MM.1S (cell line): Measurements from ENCODE around the gene TENT4A.

ENCODE experiments used
- EZH2 ChIP-seq: fragments of 300-600 bp; sonication (generic); optimal IDR thresholded peaks from 2 replicates; pipeline ENCODE3; 2017; ENCODE audit warnings: low read depth, mild to moderate bottlenecking, antibody characterized with exemption, low read length, mixed read lengths
- EZH2phosphoT487 ChIP-seq: fragments of 300-600 bp; sonication (generic); IDR thresholded peaks from 2 replicates; pipeline ENCODE4 v1.6.1; 2018; ENCODE audit warnings: antibody characterized with exemption, low read length
- TF ChIP-seq, protein P1 (sequence below): fragments of 300-600 bp; sonication (generic); IDR thresholded peaks from 2 replicates; pipeline ENCODE4 v1.5.1; 2016; ENCODE audit warnings: antibody characterized with exemption, low read length, mixed read lengths

DNA sequence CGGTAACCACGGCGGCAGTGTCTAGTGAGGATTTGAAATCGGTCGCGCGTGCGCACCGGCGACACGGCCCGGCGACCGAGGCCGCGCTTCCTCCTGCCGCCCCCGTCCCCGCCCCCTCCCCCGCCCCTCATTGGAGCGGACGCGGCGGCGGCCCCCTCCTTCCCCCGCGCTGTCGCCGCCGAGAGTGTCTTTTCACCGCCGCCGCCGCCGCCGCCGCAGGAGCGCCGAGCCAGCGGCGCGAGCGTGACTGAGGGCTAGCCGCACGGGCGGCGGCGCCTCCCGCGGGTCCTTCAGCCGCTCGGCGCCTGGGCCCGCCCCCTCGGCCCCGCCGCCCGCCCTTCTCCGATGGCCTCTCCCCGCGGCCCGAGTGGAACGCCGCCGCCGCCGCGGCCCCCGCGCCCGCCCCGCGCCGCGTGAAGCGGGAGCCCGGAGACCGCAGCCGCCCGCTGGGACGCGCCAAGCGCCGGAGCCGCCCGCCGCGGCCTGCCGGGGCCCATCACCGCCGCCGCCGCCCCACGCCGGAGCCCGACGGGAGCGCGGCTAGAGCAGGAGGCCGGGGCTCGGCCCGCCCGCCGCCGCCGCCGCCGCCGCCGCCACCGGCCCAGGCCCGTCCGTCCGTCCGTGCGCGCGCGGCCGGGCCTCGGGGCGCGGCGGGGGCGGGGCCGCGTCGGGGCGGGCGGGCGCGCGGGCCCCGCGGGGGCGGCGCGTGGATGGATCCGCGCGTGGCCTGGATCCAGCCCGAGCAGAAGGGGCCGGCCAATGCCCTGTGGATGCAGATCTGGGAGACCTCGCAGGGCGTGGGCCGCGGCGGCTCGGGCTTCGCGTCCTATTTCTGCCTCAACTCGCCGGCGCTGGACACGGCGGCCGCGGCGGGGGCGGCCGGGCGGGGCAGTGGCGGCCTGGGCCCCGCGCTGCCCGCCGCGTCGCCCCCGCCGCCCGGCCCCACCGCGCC, at the start of gene TENT4A:
- TF ChIP-seq, protein P1, sequence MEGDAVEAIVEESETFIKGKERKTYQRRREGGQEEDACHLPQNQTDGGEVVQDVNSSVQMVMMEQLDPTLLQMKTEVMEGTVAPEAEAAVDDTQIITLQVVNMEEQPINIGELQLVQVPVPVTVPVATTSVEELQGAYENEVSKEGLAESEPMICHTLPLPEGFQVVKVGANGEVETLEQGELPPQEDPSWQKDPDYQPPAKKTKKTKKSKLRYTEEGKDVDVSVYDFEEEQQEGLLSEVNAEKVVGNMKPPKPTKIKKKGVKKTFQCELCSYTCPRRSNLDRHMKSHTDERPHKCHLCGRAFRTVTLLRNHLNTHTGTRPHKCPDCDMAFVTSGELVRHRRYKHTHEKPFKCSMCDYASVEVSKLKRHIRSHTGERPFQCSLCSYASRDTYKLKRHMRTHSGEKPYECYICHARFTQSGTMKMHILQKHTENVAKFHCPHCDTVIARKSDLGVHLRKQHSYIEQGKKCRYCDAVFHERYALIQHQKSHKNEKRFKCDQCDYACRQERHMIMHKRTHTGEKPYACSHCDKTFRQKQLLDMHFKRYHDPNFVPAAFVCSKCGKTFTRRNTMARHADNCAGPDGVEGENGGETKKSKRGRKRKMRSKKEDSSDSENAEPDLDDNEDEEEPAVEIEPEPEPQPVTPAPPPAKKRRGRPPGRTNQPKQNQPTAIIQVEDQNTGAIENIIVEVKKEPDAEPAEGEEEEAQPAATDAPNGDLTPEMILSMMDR: no peak
- no peak for TF ChIP-seq EZH2
- no peak for TF ChIP-seq EZH2phosphoT487
